CD4-positive, alpha-beta T cell treated with Interleukin-17A for 1 hour (primary cell): ENCODE results near the gene ANKRD27.
"Not testable (repeated sequence)": the region's sequence is repeated elsewhere in the genome, so short reads cannot be mapped to it uniquely, and the experiment has no call there.

Source experiments
- DNase-seq: peaks from one replicate; pipeline ENCODE4 v3.0.0-alpha.2; 2020

ANKRD27 gene

DNA sequence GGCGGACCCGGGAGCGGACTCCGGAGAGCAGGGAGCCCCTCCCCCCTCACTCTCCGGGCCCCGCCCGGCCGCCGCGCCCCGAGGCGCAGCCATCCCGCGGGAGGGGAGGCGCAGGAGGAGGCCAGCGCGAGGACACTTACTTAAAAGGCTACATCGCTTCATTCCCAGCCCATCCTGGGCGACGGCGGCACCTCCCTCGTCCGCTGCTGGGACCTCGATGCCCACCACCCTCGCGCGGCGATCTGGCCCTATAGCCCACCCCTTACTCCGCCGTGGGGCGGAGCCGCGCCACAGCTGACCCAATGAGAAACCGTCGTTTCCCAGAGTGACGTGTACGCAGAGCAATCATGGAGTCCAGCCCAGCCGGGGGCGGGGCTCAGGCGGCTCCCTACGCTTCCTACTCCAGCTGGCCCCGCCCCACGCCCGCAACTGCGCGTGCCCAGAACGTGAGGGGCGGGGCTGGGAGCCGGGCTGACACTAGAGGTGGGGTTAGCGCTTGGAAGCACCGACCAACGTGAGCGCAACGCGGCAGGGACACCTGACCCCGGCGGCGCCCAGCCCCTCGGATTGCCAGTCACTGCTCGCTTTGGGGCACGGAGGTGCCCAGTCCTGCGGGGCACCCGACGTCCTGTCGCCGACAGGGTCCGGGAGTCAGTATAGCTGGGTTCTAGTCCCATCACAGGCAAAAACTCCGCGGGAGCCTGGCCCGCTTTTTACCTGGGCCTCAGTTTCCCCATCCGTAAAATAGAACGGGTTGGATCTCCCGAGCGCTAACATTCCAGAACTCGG, at the start of gene ANKRD27:
Gene ANKRD27, minus strand, starts transcription at position 250 of the 789 bp plus-strand sequence. CDS start 16,165 bp downstream, outside the sequence.
- DNase-seq: peak; percentile 98

DNA sequence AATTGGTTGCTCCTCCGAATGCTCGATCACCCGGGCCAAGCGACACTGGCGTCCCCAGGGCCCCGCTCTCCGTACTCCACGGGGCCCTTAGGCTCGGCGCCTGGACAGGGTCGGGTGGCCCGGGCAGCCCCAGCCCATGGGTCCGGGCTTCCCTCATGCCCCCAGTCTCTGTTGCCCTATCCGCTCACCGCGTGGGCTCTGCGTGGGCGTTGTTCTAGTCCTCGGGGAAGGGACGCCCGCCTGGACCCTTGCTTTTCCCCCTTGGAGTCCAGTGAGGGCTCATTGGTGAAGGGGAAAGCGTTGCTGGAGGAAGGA, 45.9 kb upstream of the ANKRD27 start:
- DNase-seq: no peak

DNA sequence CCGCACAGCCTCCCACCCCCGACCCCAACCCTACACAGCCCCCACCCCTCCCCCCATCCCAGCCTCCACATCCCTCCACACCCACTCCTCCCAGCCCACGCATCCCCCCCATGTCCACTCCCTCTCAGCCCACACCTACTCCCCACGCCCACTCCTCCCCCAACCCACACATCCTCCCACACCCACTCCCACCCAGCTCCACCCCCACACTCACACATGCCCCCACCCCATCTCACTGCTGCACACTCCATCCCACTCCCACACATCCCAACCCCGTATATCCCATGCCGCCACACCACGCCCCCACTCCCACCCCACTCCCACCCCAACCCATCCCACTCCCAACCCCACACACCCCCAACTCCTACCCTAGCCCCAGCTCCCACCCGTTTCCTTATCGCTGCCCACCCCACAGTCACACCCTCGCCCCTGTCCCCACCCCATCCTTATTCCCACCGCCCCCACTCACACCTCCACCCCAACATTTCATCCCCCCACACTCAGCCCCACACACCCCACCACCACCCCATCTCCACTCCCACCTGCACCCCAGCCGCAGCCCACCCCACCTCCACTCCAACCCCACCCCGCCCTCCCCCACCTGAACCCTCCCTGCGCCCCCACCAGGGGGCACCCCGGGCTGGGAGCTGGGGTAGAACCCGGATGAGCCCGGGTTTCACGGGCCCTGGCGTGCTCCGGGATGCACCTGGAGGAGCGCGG, 45.4 kb upstream of the ANKRD27 start:
- no peak for DNase-seq

DNA sequence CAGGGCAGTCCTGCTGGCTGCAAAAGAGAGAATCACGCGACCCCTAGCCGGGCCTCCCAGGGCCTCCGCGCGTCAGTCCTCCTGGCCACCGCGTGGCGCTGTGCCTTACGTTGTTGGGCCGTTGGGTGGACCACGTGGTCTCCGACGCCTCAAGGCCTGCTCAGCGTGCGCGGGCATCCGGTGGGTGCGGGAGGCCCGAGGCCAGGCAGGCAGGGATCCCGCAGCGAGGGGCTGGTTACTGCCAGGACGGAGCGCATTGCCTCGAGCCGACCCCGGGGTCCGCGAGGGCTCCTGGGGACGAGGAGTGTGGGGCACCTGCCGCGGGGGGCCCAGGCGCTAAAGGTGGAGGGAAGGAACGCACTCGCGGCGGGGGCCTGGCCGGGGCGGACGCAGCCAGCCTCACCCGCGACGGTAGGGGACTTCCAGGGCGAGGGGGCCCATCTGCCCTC, 44.7 kb upstream of the ANKRD27 start, which contains the start of gene TDRD12:
Gene TDRD12, plus strand, starts transcription at position 157 of the 449 bp plus-strand sequence. CDS start 306 bp downstream, outside the sequence.
- no peak for DNase-seq

DNA sequence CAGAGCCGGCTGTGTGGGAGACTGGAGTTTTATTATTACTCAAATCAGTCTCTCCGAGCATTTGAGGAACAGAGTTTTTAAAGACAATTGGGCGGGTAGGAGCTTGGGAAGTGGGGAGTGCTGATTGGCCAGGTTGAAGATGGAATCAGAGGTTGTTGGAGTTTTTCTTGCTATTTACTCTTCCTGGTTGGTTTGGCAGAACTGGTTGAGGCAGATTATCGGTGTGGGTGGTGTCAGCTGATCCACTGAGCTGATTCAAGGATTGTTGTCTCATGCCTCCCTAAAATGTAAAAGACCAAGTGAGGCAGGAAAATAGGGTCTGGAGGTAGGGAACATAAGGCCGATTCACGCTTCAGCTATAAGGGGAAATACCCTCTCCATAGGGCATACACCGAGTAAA, 43.3 kb upstream of the ANKRD27 start:
- DNase-seq: no peak

DNA sequence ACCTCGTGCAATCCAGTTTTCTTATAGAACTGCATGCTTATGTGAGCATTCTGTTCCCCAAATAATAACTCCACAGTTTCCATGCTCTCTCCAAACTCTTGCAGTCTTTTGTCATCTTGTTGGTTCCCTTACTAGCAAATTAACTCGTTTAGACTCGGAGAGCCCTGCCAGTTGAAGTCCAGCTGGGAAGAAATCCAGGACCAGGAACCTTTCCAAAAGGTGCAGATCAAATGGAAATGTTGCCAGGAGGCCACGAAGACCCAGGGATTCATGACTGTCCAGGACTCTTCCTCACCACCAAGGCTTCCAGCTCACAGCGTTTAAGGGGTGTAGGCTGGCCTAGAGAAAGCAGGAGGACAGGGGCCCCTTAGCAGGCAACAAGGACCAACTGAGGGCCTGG, 42.5 kb upstream of the ANKRD27 start:
- no peak for DNase-seq

DNA sequence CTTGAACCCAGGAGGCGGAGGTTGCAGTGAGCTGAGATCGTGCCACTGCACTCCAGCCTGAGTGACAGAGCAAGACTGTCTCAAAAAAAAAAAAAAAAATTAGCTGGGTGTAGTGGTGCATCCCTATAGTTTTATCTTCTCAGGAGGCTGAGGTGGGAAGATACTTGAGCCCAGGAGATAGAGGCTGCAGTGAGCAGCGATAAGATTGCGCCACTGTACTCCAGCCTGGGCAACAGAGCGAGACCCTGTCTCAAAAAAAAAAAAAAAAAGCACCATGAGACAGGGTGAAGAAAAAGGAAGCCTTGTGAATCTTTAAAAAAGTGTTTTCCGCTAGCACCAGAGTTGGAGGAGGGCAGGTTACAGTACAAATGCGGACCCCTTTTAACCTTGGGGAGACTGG, 41.2 kb upstream of the ANKRD27 start:
- not testable (repeated sequence) for DNase-seq

DNA sequence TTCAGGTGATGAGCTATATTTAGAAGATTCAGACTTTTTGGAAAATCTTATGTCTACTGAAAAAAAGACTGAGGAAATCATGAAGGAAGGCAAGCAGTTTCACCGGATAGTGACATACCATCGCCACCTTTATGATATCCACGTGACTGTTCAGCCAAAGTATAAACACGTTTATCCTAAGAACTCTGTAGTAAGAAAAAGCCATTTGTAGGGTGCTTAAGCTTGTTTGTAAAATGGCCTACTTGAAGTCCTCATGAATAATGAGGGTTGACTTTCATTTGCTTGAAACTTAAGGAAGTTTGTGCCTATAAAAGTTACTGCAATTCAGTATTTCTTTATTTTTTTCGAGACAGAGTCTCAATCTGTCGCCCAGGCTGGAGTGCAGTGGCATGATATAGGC, 36.8 kb upstream of the ANKRD27 start:
- DNase-seq: no peak

DNA sequence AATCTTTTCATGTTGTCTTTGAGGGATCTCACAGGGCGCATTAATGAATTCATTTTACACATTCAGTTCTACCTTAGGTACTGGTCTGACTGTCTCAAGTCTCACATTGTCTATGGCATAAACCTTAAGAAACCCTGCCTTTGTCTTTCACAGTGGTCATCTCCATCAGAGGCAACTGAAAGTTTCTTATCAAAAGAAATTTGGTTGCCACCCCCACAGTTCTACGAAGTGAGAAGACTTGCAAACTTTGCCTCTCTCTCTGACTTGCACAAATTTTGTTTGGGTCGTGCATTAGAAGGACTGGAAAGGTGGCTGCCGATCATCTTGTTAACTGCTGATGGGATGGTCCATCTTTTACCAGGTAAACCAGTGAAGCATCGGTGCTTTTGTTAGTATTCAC, 34.1 kb upstream of the ANKRD27 start:
- no peak for DNase-seq

DNA sequence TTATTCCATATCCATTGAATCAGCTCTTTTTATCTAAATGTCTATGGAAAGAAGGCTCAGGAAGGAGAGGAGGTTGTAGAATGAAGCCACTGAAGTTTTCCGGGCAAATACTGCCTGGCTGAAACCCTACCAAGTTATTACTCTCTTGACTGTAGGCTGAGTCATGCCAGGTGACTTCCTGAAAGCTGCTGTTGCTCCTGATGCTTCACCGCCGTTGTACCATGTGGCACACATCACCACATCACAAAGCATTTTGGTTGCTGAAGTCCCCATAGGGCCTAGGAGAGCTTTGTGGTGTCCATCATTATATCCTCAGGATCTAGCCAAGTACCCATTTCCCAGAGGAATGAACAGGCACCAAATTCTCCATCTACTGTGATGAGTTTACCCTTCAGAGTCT, 33.5 kb upstream of the ANKRD27 start:
- DNase-seq: peak; percentile 21

DNA sequence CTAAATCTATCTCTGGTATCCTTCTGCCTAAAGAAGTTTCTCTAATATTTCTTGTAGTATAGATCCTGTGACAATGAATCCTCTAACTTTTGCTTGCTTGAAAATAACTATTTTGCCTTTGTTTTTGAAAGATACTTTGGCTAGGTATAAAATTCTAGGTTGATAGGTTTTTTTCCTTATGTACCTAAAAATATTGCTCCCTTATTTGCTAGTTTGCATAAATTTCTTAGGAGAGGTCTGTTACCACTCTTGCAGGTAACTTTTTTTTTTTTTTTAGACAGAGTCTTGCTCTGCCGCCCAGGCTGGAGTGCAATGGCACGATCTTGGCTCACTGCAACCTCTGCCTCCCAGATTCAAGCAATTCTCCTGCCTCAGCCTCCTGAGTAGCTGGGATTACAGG, 29.0 kb upstream of the ANKRD27 start:
- DNase-seq: not testable (repeated sequence)

DNA sequence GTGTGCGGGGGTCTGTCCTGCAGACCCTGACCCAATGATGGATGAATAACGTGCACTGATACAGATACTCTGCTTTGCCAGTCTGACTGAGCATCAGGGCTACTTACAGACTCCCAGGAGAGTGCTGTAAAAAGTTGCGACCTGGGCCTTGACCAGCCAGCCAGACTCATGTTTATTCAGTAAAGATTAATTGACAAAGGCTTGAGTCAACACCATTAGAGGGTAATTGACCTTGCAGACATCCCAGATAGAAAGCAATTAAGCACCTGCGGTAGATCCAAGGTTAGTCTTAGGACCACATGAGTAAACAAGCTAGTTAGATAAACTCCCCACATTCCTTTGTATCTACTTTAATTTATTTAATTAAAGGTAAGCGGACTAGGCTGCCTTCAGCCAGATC, 27.0 kb upstream of the ANKRD27 start:
- DNase-seq: no peak

DNA sequence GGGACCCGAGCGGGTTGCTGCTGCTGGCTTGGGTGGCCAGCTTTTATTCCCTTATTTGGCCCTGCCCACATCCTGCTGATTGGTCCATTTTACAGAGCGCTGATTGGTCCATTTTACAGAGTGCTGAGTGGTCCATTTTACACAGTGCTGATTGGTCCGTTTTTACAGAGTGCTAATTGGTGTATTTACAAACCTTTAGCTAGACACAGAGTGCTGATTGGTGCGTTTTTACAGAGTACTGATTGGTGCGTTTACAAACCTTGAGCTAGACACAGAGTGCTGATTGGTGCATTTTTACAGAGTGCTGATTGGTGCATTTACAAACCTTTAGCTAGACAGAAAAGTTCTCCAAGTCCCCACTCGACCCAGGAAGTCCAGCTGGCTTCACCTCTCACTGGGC, 25.1 kb upstream of the ANKRD27 start:
- not testable (repeated sequence) for DNase-seq

DNA sequence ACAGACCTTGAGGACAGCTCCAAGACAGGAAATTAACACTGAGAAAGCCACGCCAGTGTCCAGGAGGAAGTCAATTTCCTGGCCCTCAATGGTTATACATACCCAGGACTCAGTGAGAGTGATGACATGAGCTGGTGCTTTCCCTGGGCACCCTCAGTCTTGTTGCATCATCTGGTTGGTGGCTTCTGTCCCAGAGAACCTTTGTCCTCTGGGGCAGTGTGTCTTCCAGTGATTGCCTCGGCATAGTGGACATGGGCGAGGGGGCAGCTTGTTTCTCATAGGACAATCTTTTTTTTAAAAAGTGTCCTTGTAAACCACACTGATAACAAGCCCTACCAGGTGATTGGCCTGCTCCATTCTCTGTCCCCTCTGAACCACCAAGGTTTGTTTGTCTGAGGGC, 21.8 kb upstream of the ANKRD27 start:
- not testable (repeated sequence) for DNase-seq

DNA sequence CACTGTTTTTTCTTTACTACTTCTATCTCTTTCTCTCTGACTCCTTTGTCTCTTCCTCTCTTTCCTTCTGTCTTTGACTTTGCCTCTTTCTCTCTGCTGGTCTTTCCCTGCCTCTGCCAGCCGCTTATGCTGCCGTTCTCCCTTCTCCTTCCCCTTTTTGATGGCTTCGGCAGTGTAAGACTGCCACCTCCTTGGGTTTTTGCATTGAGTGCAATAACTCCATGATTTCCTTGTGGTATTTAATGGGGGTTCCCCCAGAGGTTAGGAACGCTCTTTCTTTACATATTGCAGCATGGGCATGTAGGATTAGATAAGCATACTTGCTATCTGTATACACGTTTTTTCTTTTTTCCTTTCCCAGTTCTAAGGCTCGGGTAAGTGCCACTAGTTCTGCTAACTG, 20.5 kb upstream of the ANKRD27 start:
- DNase-seq: not testable (repeated sequence)

DNA sequence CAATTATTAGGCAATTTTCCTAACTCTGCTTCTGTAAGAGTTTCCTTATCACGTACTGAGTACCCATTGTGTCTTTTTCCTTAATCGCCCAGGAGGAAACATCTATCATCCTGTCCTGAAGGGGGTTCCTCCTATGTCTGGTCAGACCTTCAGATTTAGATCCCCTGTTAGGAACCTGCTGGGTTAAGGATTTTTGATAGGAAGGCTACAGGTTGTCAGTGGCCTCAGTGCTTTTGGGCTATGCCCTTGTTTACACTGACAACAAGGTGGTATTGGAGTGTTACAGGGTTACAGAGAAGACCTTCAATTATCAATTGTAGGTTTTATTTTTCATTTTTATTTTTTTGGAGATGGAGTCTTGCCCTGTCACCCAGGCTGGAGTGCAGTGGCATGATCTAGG, 19.9 kb upstream of the ANKRD27 start:
- DNase-seq: not testable (repeated sequence)

DNA sequence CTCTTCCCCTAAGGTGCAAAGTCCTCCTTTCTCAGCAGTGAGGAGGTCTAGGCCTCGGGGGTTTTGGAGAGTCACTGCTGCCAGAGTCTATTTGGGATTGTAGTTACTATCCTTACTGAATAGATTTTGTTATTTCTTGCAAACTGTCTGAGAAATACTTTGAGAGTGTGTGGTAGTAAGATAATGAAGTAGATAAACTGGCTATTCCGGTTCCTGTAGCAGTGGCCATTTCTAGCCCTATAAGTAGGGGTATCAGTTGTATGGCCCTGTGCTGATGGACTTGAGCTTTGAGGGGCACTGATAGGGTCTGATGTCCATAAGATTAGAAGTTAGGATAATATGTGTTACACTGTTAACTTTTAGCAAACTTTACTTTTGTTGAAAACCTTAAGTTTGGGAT, 19.3 kb upstream of the ANKRD27 start:
- not testable (repeated sequence) for DNase-seq

DNA sequence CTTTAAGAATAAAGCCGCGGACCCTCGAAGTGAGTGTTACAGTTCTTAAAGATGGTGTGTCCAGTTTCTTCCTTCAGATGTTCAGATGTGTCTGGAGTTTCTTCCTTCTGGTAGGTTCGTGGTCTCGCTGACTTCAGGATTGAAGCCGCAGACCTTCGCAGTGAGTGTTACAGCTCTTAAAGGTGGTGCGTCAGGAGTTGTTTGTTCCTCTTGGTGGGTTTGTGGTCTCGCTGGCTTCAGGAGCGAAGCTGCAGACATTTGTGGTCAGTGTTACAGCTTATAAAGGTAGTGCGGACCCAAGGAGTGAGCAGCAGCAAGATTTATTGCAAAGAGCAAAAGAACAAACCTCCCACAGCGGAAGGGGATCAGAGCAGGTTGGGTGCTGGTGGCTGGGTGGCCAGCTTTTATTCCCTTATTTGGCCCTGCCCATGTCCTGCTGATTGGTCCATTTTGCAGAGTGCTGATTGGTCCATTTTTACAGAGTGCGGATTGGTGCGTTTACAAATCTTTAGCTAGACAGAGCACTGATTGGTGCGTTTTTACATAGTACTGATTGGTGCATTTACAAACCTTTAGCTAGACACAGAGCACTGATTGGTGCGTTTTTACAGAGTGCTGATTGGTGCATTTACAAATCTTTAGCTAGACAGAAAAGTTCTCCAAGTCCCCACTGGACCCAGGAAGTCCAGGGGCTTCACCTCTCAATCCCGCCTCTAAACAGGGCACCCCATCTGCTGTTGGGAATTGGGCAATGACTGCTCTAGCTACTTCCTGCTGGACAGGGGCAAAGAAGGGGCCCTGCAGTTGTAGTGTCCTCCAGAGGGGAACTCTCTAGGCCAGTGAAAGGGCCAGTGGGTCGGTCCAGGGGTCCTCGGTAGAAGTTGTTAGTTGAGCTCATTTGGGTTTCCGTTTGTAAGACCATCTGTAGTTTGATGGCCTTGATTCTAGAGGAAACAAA, 18.4 kb upstream of the ANKRD27 start:
- DNase-seq: peak; percentile 64

DNA sequence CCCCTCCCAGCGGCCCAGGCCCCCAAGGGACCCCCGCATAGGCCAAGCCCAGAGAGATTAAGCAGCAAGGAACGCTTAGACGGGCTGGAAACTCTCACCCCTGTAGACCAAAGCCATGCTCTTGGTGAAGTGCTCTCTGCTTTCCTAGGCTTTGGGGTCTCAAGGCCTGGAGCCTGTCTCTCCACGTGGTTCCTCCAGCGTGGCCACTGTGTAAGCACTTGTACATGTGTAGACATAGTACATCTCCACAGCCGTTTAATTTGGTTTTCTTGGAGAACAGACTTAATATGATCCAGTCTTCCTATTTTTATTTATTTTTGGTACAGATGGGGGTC, 17.7 kb upstream of the ANKRD27 start:
- no peak for DNase-seq

DNA sequence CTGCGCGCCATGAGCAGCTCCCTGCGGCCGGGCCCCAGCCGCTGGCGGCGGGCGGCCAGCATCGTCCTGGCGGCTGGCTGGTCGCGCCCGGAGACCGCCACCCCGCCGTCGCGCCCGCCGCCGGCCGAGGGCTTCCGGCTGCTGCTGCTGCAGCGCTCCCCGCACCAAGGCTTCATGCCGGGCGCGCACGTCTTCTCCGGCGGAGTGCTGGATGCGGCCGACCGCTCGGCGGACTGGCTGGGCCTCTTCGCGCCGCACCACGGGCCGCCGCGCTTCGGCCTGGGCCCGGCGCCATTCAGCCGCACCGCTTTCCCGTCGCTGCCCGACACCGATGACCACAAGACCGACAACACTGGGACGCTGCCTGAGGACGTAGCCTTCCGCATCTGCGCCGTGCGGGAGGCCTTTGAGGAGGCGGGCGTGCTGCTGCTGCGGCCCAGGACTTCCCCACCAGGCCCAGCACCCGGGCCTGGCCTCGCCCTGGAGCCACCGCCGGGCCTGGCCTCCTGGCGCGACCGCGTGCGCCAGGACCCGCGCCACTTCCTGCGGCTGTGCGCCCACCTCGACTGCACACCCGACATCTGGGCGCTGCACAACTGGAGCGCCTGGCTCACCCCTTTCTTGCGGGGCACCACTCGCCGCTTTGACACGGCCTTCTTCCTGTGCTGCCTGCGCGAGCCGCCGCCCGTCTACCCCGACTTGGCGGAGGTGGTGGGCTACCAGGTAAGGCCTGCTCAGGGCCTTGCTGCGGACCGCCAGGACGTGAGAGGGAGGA, 17.2 kb upstream of the ANKRD27 start:
- DNase-seq: peak; percentile 54

DNA sequence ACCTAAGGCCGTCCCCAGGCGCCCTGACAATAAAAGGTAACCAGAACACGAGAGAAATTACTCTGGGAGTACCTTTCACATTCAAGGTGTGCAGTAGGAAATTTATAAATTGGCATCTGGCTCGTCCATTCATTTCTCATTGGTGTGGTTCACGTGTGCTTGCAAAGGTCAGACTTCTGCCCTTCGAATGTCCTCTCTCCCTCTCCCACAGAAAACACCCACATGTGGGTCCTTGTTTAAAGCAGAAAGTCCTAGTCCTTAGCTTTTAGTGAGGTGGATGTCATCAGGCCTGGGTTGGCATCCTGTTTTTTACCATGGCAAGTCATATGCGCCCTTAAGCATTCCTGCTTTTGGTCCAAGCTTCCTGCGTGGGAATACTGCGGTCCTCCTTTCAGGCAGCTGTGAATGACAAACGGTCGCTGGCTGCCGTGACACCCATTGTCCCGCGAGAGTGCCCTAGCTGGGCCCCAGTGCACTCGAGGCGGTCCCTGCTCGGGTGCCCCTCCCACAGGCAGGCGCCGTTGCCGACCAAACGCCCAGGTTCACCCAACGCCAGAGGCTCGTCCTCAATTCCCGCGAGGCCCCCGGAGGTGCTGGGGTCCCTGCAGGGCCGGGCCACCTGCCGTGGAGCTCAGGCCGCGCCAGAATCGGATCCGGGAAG, 16.4 kb upstream of the ANKRD27 start, which contains the start of gene NUDT19:
Gene NUDT19, plus strand, starts transcription at position 531 of the 661 bp plus-strand sequence. CDS start 140 bp downstream, outside the sequence.
- peak; percentile 78 for DNase-seq

DNA sequence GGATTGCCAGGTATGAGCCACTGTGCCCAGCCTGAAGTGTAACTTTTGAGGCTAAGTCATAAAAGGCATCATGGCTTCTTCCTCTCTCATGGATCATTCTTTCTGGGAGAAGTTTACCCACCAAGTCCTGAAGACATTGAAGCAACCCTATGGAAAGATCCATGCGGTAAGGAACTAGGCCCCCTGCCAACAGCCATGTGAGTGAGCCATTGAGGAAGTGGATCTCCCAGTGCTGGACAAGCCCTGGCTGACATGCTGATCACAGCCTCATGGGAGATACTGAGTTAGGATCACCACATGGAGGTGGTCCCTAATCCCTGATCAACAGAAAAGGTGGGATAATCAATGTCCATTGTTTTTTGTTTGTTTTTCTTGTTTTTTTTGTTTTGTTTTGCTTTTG, 13.3 kb upstream of the ANKRD27 start:
- DNase-seq: no peak
